NCI-H774 (cell line): ENCODE data around the gene CERS3.

Source experiments
- DNase-seq: peaks from one replicate; lab custom pipeline; 2025; lab: John Stamatoyannopoulos, UW

The CERS3 gene

DNA sequence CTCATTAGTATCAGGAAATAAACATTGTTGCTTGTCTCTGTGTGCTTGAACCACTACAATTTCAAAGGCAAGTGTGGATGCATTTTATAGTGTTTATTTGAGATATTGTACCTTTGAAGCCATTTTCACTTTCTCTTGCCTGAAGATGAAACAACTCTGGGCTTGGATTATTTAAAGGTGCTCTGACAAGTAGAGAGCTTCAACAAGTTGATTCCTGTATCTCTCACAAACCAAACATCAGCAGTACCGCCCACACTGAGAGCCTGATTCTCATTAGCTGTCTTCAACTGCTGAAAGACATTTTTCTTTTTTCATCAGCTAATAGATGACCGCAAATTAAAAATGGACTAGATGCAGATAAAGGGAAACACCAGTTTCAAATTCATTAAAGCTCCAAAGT lies 806 bp upstream of the CERS3 start:
- DNase-seq: no peak

DNA sequence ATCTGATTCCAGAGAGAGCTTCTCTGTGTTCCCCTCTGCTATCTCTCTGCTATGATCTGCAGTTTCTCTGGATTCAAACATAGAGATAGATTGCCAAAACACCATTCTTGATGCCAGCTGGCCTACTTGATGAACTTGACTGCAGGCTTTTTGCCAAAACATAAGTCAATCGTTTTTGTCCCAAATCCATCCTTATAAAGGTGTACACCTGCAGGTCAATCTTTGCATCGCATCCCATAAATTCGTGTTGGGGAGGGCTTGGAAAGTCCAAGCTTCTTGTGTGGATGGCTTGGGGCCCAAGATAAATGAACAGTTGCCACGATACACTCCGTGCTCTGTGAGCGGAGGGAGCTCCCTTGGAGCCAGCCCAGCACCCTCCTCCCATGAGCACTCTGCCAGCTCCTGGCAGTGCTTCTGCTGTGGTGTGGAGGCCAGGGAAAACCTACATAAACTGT lies 2.7 kb downstream of the CERS3 start:
- no peak for DNase-seq

DNA sequence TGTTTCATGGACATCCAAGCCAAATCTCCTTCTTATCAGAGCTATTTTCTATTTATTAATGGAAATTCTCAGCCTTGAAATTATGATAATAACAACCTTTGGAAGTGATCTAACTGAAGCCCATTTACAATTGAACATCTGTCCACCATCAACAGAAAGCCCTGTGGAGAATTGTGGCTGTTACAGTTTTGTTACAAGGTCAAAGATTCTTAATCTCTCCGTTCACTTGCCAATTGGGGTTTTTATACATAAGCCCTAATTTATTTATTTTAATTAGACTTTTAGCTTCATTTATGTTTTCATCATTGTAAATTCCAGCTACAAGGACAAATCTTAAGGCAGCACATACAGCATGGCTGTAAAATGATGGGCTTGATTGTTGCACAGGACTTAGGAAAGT lies 3.3 kb downstream of the CERS3 start:
- DNase-seq: no peak

DNA sequence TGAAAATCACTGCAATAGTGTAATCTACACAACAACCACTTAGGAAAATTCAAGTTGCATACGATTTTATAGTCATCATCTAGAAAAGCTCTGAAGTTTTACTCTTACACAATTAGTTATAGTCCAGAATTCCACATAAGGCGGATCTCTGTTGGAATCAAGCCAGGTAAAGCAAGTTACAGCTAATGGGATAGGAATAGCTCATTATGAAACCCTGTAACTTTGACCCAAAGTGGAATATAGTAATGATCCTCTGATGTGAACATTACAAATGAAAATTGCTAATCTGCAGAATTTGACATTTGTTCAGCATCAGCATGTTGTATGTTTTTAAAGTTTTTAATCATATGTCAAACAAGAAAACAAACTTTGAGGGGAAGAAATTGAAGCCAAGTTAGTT lies 4.4 kb downstream of the CERS3 start:
- no peak for DNase-seq

DNA sequence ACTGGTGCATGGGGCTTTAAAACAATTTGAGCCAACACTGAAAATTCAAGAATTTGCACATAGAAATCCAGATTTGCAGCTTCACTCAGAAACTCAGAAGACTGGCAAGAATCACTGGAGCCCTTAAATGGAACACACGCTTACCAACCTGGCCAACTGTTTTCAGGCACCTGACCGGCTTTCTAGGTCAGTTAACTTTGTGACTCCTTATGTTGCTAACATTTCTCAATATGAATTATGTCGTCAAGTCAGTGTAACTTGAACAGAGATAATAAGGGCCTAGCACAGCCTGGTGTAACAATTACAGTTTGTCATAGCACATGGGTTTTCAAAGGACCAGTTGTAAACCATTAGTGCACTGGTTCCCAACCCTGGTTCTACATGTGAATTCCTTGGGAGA lies 6.8 kb downstream of the CERS3 start:
- no peak for DNase-seq

DNA sequence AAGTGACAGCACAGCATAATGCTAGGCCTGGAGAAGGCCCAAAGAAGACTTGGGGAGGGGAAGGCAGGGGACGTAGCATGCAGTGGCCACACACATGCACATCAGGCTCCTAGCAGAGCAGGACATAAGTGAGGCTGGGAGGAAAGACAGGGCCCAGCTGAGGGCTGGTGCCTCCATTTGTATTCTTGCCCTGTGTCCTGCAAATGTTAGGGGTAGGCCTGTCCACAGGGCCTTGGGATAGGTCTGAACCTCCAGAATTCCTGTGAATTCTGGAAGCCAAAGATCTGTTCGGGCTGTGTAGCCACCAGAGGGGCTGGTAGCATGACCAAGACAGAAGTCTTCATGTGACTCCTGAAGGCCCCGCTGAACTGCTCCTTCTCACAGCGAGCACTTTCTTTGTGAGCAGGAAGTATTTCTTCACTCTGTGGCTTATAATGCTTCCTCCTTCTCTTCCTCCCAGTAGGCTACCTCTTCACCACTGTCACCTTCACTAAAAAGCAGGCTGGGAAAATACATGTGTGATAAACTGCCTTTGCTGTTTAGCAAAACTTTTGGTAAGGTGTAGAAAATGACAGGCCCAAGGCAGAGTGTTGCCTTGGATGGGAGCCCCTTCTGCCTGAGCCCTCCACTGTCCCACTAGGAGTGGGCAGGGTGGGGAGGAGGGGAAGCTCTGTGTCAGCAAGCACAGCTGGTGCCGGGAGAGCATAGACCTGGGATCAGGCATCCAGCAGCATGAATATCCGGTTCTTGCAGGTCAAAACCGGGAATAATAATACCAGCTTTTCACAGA lies 8.4 kb downstream of the CERS3 start:
- no peak for DNase-seq

DNA sequence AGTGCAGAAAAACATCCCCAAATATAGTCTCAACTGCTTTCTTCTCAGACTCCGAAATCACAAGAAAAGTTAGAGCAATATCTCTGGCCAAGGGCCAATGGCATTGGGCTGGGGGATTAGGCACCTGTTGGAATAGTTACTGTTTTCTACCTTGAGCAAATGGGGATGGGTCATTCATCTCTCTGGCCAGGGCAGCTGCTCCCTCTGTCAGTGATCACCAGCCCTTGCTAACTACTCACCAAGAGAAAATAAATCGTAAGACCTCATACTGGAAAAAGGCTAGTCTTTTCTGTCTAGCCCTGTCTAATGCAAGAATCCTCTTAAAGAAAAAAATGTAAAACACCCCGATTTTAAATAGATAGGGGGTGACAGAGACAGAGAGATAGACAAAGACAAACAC lies 10.9 kb downstream of the CERS3 start:
- DNase-seq: no peak

DNA sequence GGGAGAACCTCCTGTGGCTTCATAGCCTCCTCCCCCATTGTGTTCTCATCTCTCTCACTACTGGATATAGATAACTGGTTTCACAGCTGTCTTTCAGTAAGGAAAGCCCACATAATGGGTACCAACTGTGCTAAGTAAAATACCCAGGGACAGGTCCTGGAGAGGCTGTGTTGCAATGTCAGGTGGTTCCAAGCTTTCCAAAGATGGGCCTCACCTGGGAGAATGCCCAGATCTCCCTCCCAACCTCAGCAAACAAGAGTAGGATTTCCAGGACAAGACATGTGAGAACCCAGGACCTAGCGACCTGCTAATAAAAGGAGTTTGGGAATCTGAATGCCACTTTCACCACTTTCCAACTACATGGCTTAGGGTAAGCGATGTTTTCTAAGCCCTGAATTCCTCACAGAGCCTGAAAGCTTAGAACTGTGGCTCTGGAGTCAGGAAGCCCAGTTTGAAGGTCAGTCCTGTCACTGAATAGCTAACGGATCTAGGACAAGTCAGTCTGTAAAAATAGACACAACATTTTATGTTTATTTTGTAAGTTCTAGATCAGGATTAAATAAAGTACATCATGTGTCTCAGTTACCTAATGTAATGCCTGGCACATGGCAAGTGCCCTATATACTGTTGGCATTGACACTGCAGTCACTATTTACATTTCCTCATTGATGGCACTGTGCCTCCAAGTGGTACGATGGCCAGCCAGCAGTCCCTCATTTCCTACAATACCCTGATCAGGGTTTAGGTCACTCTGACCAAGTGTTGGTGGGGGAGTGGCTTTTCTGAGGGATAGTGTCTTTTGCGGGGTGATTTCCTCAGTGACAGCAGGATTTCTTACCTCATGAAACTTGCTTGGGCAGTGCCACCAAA lies 11.9 kb downstream of the CERS3 start:
- DNase-seq: no peak

DNA sequence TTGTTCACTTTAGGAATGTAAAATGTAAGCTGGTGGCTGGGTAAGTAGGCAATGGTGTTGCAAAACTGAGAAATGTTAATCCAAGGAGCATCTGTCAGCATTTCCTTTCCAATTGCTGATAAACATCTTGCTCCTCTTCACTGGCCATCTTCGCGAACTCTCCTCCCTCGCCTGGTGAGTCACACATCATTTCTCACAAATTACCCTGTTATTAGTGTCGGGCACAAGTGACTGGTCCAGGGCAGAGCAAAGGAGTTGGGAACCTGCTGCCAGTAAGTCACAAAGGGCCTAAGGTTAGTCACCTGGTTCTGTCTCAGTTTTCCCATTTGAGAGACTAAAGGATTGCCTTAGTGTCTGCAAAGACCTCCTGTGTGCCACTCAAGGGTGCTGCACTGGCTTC lies 13.0 kb downstream of the CERS3 start:
- DNase-seq: no peak

DNA sequence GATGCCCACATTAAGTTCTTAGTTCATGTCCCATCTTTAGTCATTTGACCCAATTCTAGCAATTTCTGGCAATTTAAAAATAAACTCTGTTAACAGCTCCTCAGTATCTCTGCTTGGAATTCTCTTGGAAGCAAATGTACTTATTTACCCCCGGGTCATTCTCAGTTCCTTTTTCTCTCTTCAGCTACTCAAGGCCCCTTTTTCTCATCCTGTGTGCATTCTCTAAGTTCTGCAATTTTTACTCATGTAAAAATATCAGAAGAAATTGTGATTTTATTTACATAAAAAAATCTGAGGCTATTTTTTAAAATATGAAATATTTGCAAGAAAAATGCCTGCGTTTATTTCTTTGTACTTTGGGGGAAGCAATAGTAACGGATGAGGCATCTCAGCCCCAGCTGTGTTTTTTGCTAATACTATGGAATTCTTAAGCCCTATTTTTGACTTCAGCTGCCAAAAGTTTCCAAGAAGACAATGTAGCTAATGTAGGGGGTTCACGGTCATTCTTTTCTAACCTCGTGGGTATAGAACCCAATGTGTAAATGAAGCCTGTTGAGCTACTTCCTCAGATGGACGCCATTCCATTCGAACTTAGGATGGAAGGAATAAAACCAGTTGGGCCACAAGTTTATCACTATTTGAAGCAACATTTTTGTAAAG lies 20.0 kb downstream of the CERS3 start:
- DNase-seq: no peak

DNA sequence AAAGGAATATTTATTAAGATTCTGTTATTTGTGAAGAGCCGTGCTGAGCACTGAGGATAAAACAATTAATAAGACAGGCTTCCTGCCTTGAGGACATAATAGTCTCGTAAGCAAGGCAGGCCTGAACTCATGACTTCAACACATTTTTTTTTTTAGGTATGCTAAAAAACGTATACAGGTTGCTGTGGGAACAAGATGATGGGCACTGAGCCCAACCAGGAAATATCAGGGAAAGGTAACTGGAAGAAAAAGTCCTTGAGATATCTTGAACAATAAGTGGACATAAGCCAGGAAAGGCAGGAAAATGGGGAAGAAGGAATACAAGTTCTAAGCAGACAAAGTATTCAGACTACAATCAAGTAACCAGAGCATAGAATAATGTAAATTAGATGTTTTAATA lies 26.1 kb downstream of the CERS3 start:
- no peak for DNase-seq

DNA sequence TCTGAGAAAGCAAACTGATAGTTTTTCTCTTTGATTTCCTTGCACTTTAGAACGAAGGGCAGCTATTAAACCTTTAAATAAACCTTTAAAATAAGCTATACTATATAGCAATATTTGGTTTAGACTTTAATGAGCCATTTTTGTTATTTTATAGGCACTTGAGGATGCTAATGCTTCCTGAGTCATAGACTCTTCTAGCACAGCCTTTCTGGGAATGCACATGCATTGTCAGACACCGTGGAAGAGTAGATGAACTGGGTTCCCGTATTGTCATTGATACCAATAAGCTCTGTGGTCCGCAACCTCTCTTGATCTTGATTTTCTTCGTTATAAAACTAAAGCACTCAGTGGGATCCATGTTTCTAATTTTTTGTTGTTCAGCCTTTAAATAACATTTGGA lies 27.6 kb downstream of the CERS3 start:
- DNase-seq: no peak

DNA sequence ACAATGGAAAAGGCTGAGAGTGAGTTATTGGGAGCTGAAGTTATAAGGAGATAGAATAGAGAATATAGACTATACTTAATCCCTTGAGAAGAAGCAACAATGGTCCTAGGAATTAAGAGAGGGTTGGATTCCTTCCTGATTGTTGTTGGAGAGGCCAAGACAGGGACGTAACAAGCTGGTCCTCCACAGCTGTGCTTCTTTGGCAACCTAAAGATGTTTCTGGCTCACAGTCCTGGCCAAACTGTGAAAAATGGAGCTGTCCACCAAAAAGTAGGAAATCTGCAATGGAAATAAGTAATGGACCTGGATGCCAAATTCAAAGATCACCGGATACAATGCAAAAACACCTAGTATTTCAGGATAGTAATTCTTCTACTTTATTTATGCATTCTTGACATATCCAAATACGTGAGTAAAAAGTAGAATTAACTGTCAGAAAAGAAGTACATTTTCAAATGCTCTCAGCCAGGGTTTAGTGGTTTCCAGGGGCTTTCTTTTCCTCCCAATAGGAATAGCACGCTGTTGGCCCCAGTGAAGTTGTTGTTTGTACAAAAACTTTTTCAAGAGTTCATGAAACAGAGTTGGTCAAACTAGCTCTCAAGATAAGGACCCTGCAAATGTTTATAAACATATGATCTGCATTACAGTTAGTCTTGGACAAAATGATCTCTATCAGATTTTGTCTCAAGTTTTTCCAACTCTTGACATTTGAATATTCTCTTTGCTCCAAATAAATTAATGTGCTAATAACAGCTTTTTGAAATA lies 28.3 kb downstream of the CERS3 start:
- no peak for DNase-seq

DNA sequence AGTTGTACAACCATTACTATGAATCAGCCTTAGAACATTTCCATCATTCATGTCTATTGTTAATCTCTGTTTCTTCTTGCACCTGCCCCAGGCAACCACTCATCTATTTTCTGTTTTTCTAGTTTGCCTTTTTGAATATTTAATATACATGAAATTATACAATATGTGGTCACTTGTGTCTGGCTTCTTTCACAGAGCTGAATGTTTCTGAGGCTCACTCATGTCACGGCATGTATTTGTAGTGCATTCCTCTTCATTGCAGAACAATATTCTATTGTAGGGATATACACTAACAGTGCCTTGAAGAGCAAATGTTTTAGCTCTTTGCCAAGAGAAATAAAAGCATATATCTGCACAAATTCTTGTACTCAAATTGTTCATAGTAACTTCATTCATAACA lies 32.9 kb downstream of the CERS3 start:
- DNase-seq: no peak

DNA sequence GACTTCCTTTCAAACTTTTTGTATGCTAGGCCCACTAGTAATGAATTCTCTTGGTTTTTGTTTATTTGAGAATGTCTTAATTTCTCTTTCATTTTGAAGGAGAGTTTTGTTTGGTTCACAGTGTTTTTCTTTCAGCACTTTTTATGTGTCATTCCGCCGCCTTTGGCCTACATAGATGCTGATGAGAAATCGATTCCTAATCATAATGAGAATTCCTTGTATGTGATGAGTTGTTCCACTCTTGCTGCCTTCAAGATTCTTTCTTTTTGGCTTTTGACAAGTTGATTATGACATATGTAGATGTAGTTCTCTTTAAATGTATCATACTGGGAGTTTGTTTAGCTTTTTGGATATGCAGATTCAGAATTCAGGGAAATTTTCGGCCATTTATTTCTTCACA lies 35.5 kb downstream of the CERS3 start:
- DNase-seq: no peak

DNA sequence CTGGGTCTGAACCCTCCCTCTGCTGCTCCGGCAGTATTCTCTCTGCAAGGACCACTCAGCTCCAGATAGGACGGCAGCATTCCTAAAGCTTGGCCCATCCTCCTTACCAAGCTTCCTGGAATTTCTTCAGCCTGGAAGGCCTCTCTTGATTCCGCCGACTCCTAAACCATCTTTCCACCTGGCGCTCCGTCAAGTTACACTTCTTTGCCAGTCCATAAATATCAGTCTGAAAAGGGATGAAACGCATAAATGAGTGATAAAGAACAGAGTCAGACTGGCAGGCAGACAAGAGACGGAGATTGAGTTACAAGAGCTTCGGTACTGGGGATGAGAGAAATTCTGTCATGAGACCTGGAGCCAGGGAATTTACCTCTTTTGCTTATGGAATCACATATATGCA lies 44.3 kb downstream of the CERS3 start:
- DNase-seq: no peak

DNA sequence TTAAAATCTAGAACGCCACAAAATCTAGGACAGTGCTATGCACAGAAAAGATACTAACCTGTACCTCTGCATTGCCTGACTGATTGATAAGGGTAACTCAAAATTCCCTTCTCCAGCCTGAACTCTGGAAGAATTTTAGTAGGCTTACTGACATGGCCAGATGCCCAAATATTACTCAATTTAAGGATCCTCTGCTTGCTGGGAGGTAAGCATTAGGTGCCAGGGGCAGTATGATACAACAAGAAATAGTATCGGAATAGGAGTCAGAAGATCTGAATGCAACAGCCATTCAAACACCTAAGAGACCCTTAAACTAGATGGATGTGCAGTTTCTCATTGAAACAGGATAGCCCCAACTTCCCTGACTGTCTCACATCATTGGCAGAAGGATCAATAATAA lies 45.4 kb downstream of the CERS3 start:
- DNase-seq: no peak

DNA sequence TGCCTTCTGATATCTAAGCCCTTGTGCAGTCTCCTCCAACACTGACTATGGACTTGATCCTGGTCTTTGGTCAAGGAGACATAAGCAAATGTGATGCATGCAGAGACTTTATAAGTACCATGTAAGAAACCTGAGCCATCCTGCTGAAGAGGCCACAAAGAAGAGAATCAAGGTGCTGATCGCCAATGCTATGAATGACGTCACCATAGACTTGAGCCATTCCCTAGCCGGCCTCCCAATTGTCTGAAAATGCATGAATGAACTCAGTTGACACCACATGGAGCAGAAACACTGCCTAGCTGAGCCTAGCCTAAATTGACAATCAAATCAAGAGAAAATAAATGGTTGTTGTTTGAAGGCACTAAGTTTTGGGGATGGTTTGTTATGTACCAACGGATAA lies 51.9 kb downstream of the CERS3 start:
- no peak for DNase-seq

DNA sequence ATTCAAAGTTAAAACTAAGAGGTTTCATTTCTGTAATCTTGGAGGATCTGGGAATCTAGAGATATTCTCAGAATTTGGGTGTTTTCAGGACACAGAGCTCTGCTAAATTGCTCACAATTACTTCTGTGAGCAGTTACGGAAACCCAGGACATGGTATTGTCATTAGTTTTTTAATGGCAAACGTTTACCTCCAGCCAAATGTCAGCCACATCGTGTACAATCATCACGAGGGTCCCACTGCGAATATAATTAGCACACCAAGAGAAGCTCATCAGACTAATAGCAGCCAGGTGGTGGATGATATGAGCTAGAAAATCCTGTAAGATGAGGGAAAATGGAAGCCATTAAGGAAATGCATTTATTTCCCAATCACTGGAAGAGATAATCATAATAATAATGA lies 56.0 kb downstream of the CERS3 start:
- DNase-seq: no peak

DNA sequence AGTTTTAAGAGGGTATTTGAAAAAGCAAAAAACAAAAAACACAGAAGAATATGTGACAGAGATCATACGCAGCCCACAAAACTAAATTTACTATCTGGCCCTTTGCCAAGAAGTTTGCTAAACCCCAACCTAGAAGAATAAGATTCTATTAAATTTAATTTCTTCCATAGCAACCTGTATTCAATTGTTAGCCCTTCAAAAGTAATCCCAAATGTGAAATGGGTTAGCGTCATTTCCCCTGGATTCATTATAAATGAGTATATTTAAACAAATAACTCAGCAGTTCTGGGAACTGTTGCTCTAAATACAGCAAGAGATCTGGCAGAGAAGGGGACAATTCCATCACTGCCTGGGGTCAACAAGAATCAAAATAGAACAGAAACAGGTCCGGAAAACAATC lies 56.8 kb downstream of the CERS3 start:
- no peak for DNase-seq

DNA sequence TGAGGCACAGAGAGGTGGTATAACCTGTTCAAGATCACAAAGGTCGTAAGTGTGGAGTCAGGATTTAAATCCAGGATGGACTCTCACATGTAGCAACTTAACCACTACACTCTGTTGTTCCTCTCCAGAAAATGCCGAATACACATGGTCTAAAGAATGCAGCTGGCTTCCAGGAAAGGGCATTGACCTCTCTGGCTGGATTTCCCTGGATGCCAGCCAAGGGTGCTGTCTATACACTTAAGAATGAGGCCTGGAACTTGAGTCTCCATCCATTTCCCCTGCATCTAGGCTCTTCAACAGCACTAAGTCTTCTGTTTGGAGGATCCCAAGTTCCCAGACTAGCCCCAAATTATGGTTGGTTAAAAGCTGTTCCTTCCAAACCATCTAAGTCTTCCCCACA lies 60.5 kb downstream of the CERS3 start:
- DNase-seq: no peak

DNA sequence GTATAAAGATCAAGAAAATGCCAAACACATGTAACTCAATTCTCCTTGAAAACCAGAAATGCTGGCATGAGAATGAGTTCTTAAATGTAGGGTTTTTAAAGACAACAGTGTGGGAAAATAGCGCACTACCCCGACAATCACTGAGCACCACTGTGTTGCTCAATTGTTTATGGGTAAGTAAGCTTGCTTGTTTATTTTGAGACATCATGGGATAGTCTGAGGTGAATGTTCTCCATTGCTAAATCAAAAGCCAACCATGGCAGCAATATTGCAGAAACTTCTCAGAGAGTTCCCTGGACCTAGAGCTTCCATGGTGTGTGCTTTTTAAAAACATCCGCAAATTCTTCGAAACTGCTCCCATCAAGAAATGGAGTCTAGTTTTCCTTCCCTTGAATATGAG lies 62.7 kb downstream of the CERS3 start:
- DNase-seq: no peak
